Mucosa of gallbladder (tissue), 1 donor: Measurements from ENCODE around the gene TCF4. TPM values are rescaled to one million over a fixed set of nuclear protein-coding genes. Genes with fewer than 3 reads are reported as not detected.

ENCODE experiments used
- DNase-seq: peaks from one replicate; pipeline ENCODE4 v3.0.0-alpha.2; 2020; ENCODE audit warnings: low spot score
- total RNA-seq: library from RNA; stranded (reverse); gene quantifications from one replicate; pipeline ENCODE4 v1.2.1, GENCODE V29; 2021
- donor health status: DM: no; HTN: no; CAD: no.

The TCF4 gene
- total RNA-seq, 1 donor from 2014 or later = 44.5 TPM

GRCh38 chr18:55390898-55391297 lies 197.1 kb downstream of the TCF4 start:
- DNase-seq = no peak

- no peak for DNase-seq
Observed at GRCh38 chr18:55387139-55387984, 200.6 kb downstream of the TCF4 start.

DNA sequence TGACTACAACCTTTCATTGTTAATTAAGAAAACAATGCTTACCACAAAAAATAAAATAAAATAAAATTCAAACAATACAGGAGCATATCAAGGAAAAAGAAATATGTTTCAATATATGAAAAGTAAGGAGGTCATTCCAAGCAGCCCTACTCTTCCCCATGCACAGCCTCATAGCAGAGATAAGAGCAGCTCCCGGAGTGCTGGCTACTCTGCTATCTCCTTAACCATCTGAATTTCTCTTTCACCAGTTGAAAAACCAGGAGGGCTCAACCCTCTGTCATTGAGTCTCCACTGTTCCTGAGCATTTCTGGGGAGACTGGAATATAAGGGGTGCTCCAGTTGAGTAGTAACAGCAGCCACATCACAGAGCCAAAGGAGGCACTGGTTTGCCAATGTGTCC lies 201.4 kb downstream of the TCF4 start:
- DNase-seq = no peak

DNA sequence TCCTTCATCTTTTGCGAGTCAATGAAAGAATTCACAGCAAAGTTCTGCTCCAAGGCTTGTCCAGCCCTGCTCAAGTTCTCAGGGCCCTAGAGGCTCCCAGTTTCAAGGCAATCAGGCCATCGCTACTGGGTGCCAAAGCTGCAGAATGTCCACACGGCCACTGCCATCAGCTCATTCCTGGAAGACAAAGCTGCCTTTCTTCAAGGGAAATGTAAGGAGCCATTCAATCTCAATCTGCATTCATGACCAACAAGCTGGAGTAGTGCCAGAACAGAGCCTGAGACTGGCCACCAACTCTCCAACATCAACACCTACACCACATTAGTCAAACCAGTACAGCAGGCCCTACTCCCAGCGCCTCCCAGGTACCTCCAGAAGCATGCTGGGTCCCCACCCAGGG lies 202.2 kb downstream of the TCF4 start:
- no peak for DNase-seq

DNA sequence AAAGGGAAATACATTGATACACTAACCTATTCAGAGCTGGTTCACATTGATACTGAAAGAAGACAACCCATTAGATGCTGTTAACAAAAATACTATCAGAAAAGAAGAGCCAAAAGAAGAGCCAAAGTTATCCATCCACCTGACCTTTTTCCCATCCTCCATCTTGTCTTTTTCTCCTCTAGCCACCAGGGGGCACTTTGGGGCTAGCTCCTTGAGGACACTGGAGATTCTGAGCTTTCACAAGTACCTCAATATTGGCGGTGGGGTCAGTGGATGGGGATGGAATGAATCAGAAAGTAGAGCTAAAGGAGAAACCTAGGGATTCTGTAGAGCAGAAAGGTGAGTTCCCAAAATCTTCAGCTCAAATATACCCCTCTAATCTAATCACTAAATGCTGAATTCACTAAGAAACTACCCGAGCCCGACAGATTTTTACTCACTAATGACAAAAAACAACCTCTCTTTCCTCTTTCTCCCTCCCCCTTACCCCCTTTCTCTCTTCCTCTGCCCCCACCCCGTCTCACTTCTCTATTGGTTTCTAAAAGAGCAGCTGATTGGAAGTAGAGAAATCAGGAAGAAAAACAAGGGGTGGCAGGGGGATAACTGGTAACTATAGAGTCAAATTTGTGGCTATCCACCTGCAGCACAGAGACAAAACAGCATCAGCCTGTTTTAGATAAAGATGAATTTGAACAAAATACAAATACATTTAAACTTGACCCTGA lies 203.3 kb downstream of the TCF4 start:
- DNase-seq = no peak

DNA sequence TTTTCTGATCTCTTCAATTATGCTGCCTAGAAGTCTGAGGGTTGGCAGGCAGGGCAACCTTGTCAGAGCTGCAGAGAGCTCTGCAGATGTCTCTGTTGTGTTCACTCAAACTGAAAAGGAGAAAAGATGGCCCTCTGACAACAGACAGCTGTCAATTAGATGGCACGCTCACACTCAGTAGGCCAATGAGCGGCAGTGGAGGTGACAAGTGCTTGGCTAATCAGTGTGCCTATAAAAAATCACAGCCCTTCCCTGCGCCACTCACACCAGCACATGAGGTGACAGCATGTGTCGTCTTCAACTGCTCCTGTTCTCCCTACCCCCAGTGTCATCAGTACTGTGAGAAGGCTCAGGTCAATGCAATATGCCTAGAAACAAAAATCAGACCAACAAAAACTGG lies 203.9 kb downstream of the TCF4 start:
- no peak for DNase-seq

- DNase-seq = no peak
Observed at GRCh38 chr18:55382277-55382805, 205.7 kb downstream of the TCF4 start.

- no peak for DNase-seq
Observed at GRCh38 chr18:55381277-55381676, 206.7 kb downstream of the TCF4 start.

GRCh38 chr18:55380589-55380988 lies 207.4 kb downstream of the TCF4 start:
- no peak for DNase-seq

- no peak for DNase-seq
Observed at GRCh38 chr18:55376387-55376786, 211.6 kb downstream of the TCF4 start.

GRCh38 chr18:55375930-55376329 lies 212.1 kb downstream of the TCF4 start:
- DNase-seq = no peak

DNA sequence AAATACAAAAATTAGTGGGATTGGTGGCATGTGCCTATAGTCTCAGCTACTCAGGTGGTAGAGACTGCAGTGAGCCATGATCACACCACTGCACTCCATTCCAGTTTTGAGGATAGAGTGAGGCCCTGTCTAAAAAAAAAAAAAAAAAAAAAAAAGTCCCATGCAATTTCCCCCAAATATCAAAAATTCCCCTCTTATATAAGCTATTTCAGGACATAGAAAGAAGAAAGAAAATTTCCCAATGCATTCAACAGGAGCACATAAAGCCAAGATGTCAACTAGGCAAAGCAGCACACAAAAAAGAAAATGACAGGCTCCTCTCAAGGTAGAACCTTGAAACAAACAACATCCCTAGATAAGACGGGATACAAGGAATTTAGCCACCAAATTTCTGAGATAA lies 213.3 kb downstream of the TCF4 start:
- DNase-seq = no peak

DNA sequence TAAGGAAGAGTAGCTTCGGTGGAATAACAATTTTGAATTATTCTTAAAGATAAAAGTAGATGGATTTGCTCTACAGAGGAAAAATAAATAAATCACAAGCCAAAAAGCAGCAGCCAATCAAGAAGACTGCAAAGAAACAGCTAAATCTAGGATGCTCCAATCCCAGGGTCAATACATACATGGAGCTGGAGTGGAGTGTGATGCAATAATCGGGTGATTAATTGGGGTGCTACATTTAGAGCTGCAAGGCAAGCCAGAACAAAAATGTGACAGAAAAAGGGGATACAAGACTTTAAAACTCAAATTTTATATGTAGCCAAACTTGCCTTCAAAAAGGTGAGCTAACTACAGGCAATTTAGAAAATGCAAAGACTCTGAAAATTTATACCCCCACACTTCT lies 215.8 kb downstream of the TCF4 start:
- DNase-seq = no peak

DNA sequence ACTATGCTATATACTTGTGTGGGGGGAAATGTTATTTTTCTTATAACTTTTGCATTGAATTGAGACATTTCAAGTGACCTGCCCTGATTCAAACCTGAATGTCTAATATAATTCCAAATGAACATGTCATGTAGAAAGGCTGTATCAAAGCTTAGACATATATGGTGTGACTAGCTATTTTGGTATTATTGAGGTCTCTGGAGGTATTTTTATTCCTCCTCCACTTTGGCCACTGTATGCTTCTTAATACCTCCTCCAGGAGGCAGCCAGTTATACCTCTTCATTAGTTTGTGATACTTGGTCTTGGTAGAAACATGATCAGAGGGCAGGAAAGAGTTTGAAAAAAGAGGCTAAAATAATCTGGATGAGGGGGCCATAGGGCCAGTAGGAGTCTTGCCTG lies 217.1 kb downstream of the TCF4 start:
- DNase-seq = no peak

- no peak for DNase-seq
Observed at GRCh38 chr18:55369346-55369745, 218.6 kb downstream of the TCF4 start.

DNA sequence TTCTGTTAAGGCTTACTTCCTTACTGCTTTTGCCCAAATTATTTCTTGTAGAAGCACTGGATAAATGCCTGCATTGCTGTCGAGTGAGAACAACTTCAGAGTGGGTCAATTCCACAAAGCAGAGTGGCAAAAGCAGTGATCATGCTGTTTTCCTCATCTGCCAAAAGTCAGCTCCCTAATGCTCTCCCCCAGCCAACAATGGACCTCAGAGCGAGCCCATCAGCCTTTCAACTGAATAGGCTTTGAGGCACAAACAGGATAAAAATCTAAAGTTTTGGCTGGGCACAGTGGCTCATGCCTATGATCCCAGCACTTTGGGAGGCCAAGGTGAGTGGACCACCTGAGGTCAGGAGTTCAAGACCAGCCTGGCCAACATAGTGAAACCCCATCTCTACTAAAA lies 222.7 kb downstream of the TCF4 start:
- no peak for DNase-seq

DNA sequence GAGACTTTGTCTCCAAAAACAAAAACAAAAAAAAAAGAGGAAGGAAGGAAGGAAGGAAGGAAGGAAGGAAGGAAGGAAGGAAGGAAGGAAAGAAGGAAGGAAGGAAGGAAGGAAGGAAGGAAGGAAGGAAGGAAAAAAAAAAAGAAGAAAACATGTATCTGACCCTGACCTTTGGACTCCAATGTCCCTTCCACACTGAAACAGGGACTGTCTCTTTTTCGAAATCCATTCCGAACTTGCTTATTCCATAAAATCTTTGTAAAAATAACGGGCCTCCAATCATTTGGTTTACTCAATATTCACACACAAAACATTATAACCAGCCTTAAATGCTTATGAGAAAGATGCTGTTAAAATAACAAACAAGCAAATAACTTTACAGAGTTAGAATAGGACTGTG lies 225.7 kb downstream of the TCF4 start:
- no peak for DNase-seq

DNA sequence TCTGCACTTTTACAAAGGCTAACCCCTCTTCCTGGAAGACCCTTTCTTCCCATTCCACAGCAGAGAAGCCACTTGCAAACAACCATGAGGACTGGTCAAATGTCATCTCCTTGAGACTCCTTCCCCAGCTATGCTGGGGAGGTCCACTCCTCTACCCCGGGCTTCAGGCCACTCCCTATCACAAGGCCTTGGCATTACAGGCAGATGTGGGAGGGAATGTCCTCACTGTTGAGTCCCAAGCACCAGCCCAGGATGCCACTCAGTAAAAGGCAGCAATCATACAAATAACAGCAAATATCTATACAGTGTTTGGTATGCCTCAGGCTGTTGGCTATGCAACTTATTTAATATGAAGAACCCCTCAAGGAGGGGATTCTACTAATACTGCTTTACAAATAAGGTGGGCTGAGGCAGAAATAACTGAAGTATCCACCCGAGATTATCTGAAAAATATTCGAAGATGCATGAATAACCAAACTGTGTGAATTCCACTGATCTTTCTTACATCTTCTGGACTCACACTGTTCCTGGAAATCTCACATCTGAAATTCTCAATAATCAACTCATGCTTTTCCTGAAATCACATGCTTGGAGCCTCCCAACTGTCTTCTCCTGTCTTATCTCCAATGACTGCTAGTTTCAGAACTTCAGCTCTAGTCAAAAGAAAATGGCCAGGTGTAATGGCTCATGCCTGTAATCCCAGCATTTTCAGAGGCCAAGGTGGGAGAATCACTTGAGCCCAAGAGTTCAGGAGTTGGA lies 226.3 kb downstream of the TCF4 start:
- no peak for DNase-seq

DNA sequence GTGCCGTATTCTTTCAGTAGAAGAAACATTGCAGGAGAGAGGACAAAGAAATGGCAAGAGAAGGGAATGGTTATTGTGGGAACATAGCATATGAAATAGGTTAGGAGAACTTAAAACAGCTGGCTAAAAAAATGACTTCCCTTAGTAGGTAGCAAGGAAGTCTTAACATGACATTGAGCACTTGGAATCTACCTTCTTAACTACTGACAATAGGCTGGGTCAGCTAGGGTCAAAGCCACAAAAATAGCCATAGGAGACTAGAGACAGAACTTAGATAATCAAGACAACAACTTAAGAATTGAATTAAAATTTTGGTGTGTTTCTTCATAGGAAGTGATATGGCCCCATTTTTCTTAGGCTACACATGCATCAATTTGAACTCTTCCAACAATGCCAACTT lies 227.9 kb downstream of the TCF4 start:
- no peak for DNase-seq

- DNase-seq = no peak
Observed at GRCh38 chr18:55356815-55357214, 231.2 kb downstream of the TCF4 start.

DNA sequence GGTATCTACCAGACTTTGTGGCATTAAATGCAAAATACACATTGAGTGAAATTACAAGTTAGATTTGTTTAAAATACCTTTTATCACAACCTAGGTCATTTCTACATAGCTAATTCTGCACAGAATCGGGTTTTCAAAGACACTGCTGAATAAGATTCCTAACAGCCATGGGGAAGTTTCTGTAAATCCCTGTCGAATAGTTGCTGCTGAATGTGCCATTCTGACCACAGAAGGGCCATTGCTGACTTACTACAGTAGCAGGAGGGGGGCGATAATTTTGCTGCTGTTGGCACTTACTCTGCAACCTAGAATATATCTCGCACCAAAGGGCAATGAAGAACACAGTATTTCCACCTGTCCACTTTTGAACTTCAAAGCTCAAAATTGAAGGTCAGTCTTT lies 232.8 kb downstream of the TCF4 start:
- DNase-seq = no peak

- no peak for DNase-seq
Observed at GRCh38 chr18:55354795-55355194, 233.2 kb downstream of the TCF4 start.
